NCI-H82 (cell line): Measurements from ENCODE around the gene NUDCD2.

Source experiments
- DNase-seq: peaks from one replicate; lab custom pipeline; 2025; lab: John Stamatoyannopoulos, UW

Gene NUDCD2, protein sequence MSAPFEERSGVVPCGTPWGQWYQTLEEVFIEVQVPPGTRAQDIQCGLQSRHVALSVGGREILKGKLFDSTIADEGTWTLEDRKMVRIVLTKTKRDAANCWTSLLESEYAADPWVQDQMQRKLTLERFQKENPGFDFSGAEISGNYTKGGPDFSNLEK

GRCh38 chr5:163459819-163460561 lies at the start of gene NUDCD2:
Gene NUDCD2, minus strand, starts transcription at chr5:163460102. Its CDS starts 52 bp downstream, at chr5:163460050.
- DNase-seq, result peak; percentile 98

DNA sequence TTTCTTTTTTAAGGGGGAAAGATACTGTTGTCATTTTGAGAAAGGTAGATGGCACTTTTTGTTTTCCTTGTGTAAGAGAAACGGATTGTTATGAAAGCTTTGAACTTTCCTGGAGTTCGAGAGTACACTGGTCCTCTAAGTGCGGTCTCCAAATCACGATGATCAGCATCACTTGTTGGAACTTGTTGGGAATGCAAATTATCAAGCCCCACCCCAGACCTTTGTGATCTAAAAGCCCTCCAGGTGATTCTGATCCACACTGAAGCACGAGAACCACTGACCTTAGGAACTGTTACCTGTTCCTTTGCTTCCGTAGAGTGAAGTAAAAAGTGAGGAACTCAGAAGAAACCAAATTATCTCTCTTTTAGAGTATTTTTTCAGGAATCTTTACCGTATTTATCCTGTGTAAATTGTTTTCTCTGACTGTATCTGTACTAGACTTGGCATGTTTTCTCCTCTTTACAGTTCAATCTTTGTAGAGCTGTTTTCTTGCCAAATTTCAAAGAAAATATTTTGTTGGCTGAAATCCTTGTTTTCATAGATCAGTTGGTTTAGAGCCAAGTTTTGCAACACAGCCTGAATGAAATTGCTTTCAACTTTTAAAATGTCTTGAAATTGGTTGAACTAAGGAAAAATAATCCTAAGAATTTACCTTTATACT lies 49.5 kb upstream of the NUDCD2 start:
- DNase-seq, result no peak

GRCh38 chr5:163508753-163509152 lies 48.9 kb upstream of the NUDCD2 start:
- no peak for DNase-seq

- DNase-seq, result no peak
These were observed 46.8 kb upstream of the NUDCD2 start for GRCh38 chr5:163506726-163507125.

DNA sequence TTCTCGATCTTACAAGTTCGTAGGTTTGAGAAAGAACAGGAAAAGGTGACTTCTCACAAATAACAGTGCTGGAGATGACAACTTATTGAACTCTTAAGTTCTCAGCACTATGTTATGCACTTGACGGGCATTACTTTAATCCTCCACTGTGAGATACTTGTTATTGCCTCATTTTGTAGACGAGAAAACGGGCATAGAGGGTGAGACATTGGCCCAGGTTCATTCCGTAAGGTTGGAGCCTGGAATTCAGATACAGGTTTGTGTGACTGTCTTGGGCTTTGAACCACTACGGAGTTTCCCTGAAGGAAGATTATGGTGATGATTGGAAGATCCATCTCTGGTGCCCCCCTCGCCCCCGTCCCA lies 46.2 kb upstream of the NUDCD2 start:
- DNase-seq, result no peak

DNA sequence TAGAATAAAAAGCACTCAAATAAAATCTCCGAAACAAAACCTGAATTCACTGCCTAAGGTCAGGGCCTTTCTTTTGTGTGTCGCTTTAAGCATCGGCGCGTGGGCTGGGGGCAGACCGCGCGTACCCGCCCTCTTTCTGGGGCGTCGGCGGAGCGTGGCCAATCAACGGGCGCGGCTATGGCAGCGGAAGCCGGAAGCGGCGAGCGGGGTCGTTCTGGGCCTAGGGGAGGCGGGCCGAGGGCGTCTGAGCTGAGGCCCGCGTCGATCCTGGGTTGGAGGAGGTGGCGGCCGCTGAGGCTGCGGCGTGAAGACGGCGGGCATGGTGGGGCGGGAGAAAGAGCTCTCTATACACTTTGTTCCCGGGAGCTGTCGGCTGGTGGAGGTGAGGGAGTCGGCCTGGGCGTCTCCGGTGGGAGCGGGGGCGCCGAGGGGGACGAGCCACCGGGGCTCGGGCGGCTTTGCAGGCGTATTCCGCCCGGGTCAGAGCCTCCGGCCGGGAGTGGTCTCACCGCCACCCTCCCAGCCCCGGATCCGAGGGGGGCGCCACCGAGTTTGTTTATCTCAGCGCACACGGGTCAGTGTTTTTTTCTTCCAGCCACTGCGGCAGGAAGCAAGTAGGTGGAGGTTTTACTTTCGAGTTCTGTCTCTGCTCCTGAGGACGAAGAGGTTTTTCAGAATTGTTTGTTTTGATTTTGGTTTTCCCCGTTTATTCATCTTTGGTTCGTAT lies 45.6 kb upstream of the NUDCD2 start, which contains the start of gene MAT2B:
Gene MAT2B (plus strand): TSS at position 252 of the 727 bp plus-strand sequence. CDS start 68 bp downstream, at position 320.
- peak; percentile 96 for DNase-seq

DNA sequence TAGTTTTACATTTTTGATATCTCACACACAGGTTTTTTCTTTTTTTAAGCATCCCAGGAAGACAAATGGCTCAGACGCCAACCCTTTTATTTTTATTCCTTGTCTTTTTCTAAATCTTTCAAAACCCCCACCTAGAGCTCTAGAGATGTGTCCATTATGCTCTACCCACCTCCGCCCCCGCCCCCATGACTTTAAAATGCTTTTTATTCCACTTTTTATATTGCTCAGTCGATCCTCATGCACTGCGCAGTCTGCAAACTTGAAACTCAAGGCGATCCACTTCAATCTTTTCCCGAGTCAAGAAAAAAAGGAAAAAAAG lies 45.1 kb upstream of the NUDCD2 start:
- no peak for DNase-seq

GRCh38 chr5:163504079-163504931 lies 44.4 kb upstream of the NUDCD2 start:
- peak; percentile 71 for DNase-seq

- DNase-seq, result peak; percentile 39
These were observed 43.5 kb upstream of the NUDCD2 start for GRCh38 chr5:163503106-163504078.

DNA sequence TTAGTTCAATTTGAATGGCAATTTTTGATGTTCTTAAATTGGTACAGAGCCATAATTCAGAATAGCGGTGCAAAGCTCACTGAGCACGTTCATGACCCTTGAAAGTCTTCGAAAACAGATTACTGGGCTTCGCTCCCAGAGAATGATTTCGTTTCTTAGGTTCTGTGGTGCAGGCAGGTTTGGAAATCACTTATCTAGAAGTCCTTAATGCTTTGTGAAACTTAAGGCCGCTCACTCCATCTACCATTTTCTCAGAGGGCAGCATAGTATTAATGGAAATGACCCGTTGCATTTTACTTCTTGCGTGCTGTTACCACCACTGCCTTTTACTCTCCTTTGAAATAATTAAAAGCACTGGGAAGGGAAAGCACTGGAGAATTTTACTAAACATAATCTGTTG lies 42.6 kb upstream of the NUDCD2 start:
- DNase-seq, result no peak

DNA sequence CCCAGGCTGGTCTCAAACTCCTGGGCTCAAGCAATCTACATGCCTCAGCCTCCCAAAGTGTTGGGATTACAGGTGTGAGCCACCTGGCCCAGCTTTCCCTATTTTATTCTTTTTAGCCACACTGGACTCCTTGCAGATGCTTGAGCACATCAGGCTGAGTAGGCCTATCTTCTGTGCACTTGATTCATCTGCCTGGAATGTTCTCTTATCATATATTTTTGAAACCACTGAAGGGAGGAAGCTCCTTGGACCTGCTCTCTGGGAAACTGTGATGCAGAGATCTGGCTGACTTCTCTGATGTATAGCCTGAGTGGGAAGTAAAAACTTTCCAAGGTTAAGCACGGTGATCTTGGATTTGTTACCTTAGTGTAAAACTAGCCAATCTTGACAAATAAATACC lies 39.0 kb upstream of the NUDCD2 start:
- no peak for DNase-seq

- DNase-seq, result no peak
These were observed 37.4 kb upstream of the NUDCD2 start for GRCh38 chr5:163497315-163497714.

GRCh38 chr5:163496286-163496685 lies 36.4 kb upstream of the NUDCD2 start:
- no peak for DNase-seq

- DNase-seq, result no peak
These were observed 29.8 kb upstream of the NUDCD2 start for GRCh38 chr5:163489745-163490075.

DNA sequence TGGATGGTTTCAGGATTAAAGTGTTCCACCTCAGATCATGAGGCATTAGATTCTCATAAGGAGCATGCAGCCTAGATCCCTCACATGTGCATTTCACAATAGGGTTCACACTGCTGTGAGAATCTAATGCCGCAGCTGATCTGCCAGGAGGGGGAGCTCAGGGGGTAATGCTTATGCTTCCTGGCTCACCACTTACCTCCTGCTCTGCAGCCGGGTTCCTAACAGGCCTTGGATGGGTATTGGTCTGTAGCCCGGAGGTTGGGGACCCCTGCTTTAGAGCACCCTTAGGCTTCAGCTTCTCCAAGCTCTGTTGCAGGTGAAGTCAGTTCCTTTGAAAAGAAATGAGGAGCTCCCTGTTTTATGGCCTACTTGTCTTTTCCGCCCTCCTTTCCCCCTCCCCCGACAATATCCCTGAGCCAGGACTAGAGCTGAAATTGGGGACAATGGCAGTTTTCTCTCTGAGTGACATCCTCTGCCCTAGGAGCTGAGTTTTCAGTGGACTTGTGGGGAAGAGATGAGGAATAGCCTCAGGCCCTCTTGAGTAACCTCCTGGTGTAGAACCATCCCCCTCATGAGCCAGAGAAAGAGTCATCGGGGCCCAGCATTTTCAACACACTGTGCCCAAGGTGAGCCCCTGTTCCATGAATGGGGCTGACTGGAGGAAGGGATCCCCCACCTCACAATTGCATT lies 29.3 kb upstream of the NUDCD2 start:
- peak; percentile 38 for DNase-seq

DNA sequence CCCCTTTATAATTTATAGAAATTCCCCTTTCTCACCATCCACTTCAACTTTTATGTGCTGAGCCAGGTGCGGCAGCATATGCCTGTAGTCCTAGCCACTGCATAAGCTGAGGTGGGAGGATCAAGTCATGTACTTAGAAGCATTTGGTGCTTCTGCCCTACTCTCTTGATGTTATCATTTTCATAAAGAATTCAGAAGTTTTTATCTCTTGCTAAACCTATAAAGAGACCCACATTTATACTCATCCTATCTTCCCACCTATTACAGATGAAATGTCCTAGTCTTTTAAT lies 19.0 kb upstream of the NUDCD2 start:
- DNase-seq, result no peak

GRCh38 chr5:163478126-163478981 lies 18.5 kb upstream of the NUDCD2 start:
- no peak for DNase-seq

- no peak for DNase-seq
These were observed 15.5 kb upstream of the NUDCD2 start for GRCh38 chr5:163475411-163475810.

- DNase-seq, result peak; percentile 5
These were observed 13.8 kb upstream of the NUDCD2 start for GRCh38 chr5:163473635-163474243.
